Hindlimb muscle (tissue), 1 donor: ENCODE data around the gene KRTAP10-8. TPM values are rescaled to one million over a fixed set of nuclear protein-coding genes. Genes with fewer than 3 reads are reported as not detected.
"Not testable (repeated sequence)": the region's sequence is repeated elsewhere in the genome, so short reads cannot be mapped to it uniquely, and the experiment has no call there.

Source experiments
- DNase-seq: peaks from one replicate; pipeline ENCODE4 v3.0.0-alpha.2; 2013
- polyA plus RNA-seq: library from polyadenylated mRNA; unstranded; fragments of 120-200 nt; gene quantifications from one replicate; pipeline ENCODE4 v1.2.1, GENCODE V29; 2013; ENCODE audit not compliant: insufficient read length

The KRTAP10-8 gene
- polyA plus RNA-seq, result not detected

GRCh38 chr21:44612029-44612486 is at the start of gene KRTAP10-8:
TSS of gene KRTAP10-8 (plus strand) at chr21:44612079. CDS start at chr21:44612101, 22 bp downstream.
- DNase-seq, result no peak

- DNase-seq, result no peak
Observed at GRCh38 chr21:44564099-44564498, 47.8 kb upstream of the KRTAP10-8 start.

GRCh38 chr21:44564886-44565598 is 46.8 kb upstream of the KRTAP10-8 start:
- DNase-seq, result no peak

GRCh38 chr21:44566403-44566802 is 45.5 kb upstream of the KRTAP10-8 start:
- DNase-seq, result no peak

- no peak for DNase-seq
Observed at GRCh38 chr21:44567481-44568171, 44.3 kb upstream of the KRTAP10-8 start.

- no peak for DNase-seq
Observed at GRCh38 chr21:44568261-44568660, 43.6 kb upstream of the KRTAP10-8 start.

GRCh38 chr21:44568667-44569556 is 43.0 kb upstream of the KRTAP10-8 start:
- DNase-seq, result no peak

GRCh38 chr21:44569861-44570517 is 41.9 kb upstream of the KRTAP10-8 start:
- no peak for DNase-seq

- DNase-seq, result no peak
Observed at GRCh38 chr21:44571296-44571695, 40.6 kb upstream of the KRTAP10-8 start.

- no peak for DNase-seq
Observed at GRCh38 chr21:44571844-44572782, 39.8 kb upstream of the KRTAP10-8 start.

GRCh38 chr21:44572959-44573583 is 38.8 kb upstream of the KRTAP10-8 start:
- DNase-seq, result no peak

GRCh38 chr21:44573630-44574456 is 38.0 kb upstream of the KRTAP10-8 start, which contains the start of gene KRTAP10-4:
TSS of gene KRTAP10-4 (plus strand) at chr21:44573729. CDS start at chr21:44573759, 30 bp downstream.
- DNase-seq, result not testable (repeated sequence)

- no peak for DNase-seq
Observed at GRCh38 chr21:44574457-44575306, 37.2 kb upstream of the KRTAP10-8 start.

GRCh38 chr21:44575307-44576024 is 36.4 kb upstream of the KRTAP10-8 start:
- DNase-seq, result no peak

GRCh38 chr21:44576025-44576420 is 35.9 kb upstream of the KRTAP10-8 start:
- no peak for DNase-seq

- no peak for DNase-seq
Observed at GRCh38 chr21:44578371-44579055, 33.4 kb upstream of the KRTAP10-8 start.
